SU-DHL-6 (cell line): ENCODE data around the gene NBEA.

Experiments
- CTCF ChIP-seq: fragments of 200-600 bp; sonication (generic); IDR thresholded peaks from one replicate; pipeline ENCODE4 v1.5.1; 2017; ENCODE audit warnings: antibody characterized with exemption, mild to moderate bottlenecking, low read length, moderate library complexity; ENCODE audit not compliant: insufficient read depth, poor library complexity, severe bottlenecking
- EZH2phosphoT487 ChIP-seq: fragments of 200-600 bp; sonication (generic), shearing (Covaris generic); conservative IDR thresholded peaks from 2 replicates; pipeline ENCODE4 v1.6.1; 2018; ENCODE audit warnings: mild to moderate bottlenecking, antibody characterized with exemption, low read length, moderate library complexity, mixed read lengths

GRCh38 chr13:35014606-35015213, 72.6 kb downstream of the NBEA start:
- TF ChIP-seq CTCF (no peak), EZH2phosphoT487 (no peak)
